ENCODE data around the gene BMP6. TPM values are rescaled to one million over a fixed set of nuclear protein-coding genes. Genes with fewer than 3 reads are reported as not detected.

Gene BMP6
- total and polyA plus RNA-seq, 2 of the 8 experiments (the other 6 are each of a cell fraction or from before 2014, with no cell fraction given) = 2.0 to 2.1 TPM

GRCh38 chr6:7887278-7887991 is 161.5 kb downstream of the BMP6 start:
- H2BK5ac ChIP-seq (ENCODE audit: low read depth, low read length) = no peak overlapping the region
- H2BK12ac ChIP-seq (ENCODE audit: low read depth, low read length) = no peak overlapping the region
- H3K14ac ChIP-seq (ENCODE audit: insufficient read length) = no peak overlapping the region
- H2AK5ac ChIP-seq (ENCODE audit: low read depth, low read length) = no peak overlapping the region
- H4K5ac ChIP-seq (ENCODE audit: insufficient read length, low read depth, low read length) = no peak overlapping the region
- H4K91ac ChIP-seq (replicated peaks; ENCODE audit: insufficient read length, low read length) = no peak overlapping the region
- no peaks in the 10 kb centered on the region for H3K27me3 ChIP-seq (replicated peaks in 1 of 4; ENCODE audit: control insufficient read depth in 3 of 4, extremely low read depth in 1 of 4, insufficient read depth in 3 of 4, low read length in 3 of 4)
- no peak overlapping the region for H3K27ac ChIP-seq (ENCODE audit: low read depth, low read length)
- peaks cover 3 to 4% of the 10 kb centered on the region in 2 experiments for H4K20me1 ChIP-seq (replicated peaks in 1 of 2; ENCODE audit: control insufficient read depth in 1 of 2, insufficient read depth in 2 of 2, low read length in 2 of 2)
- H3K79me1 ChIP-seq (ENCODE audit: low read depth, low read length) = no peaks in the 10 kb centered on the region
- no peaks in the 10 kb centered on the region for H3K23me2 ChIP-seq (ENCODE audit: low read depth, low read length)
- no peak overlapping the region for H3K4me3 ChIP-seq (ENCODE audit: extremely low read depth in 1 of 4, insufficient read depth in 2 of 4, low read depth in 3 of 4, low read length in 4 of 4)
- no peak overlapping the region for H2AFZ ChIP-seq (ENCODE audit: low read length)
- H2BK120ac ChIP-seq (replicated peaks; ENCODE audit: low read depth, low read length) = no peak overlapping the region
- H3K18ac ChIP-seq (ENCODE audit: extremely low read depth, low read length) = no peak overlapping the region
- peaks cover 33 to 88% (median 77%) of the 10 kb centered on the region in 4 experiments; a peak in 7 of 8 replicates for H3K36me3 ChIP-seq (ENCODE audit: control insufficient read depth in 2 of 4, insufficient read depth in 4 of 4, low read length in 3 of 4)
- no peak overlapping the region for H3K9ac ChIP-seq (replicated peaks in 1 of 4; ENCODE audit: extremely low read depth in 1 of 4, low read depth in 3 of 4, low read length in 3 of 4)
- H2BK20ac ChIP-seq (ENCODE audit: low read length) = no peak overlapping the region
- H4K8ac ChIP-seq (ENCODE audit: extremely low read depth, insufficient read depth, low read length) = no peak overlapping the region
- H3K4ac ChIP-seq (replicated peaks; ENCODE audit: insufficient read length, low read depth, low read length) = no peak overlapping the region
- H3K4me1 ChIP-seq (replicated peaks in 1 of 4; ENCODE audit: control insufficient read depth in 3 of 4, insufficient read depth in 4 of 4, low read length in 3 of 4) = no peaks in the 10 kb centered on the region
- H2BK15ac ChIP-seq (ENCODE audit: low read length) = no peak overlapping the region
- CTCF ChIA-PET (ENCODE audit: partially characterized antibody) = interaction anchor here (1.0 to 3.0 kb wide), 2 partner anchors 9 to 93 kb away, joined by 3 to 13 read pairs; no protein-coding TSS in a partner anchor
- no peak overlapping the region for H3K4me2 ChIP-seq (ENCODE audit: insufficient read depth in 1 of 2, low read depth in 2 of 2, low read length in 2 of 2)
- H3K23ac ChIP-seq (ENCODE audit: insufficient read length) = no peak overlapping the region
- DNase-seq (ENCODE audit: low read depth in 1 of 2, low spot score in 2 of 2) (no peak), FAIRE-seq (no peak)
- POLR2A ChIA-PET (ENCODE audit: partially characterized antibody) = interaction anchor here (0.6 to 1.2 kb wide), 2 partner anchors 24 to 423 kb away, joined by 4 to 6 read pairs; no protein-coding TSS in a partner anchor
- 94% methylated on average over 19 of the region's 21 CpGs; no CpG with 5 or more reads in 1 of the 2 experiments for WGBS, 2 experiments (ENCODE audit: extremely low coverage in 1 of 2, insufficient coverage in 1 of 2, insufficient read length in 1 of 2, insufficient replicate concordance in 2 of 2, low coverage in 1 of 2, low lambda C conversion rate in 2 of 2, missing lambda C conversion rate in 1 of 2)
- no peak overlapping the region for H3K56ac ChIP-seq (replicated peaks; ENCODE audit: insufficient read length, low read depth, low read length)
- H3K9me3 ChIP-seq (ENCODE audit: insufficient read depth in 2 of 2, low read depth in 1 of 2, low read length in 1 of 2) = no peaks in the 10 kb centered on the region
- no peaks in the 10 kb centered on the region for H3K79me2 ChIP-seq (ENCODE audit: control insufficient read depth in 1 of 2, insufficient read depth in 2 of 2, low read length in 2 of 2)
- TF ChIP-seq TCF12 (IDR thresholded peaks at IDR 0.05; ENCODE audit: low read depth, low read length) (no peak), NANOG (IDR thresholded peaks at IDR 0.05; ENCODE audit: insufficient read depth, low read depth, low read length, poor library complexity, severe bottlenecking) (no peak), HDAC6 (IDR thresholded peaks at IDR 0.05; ENCODE audit: low read depth, low read length) (no peak), EGR1 (IDR thresholded peaks at IDR 0.05; ENCODE audit: borderline replicate concordance, low read depth, low read length) (no peak), KDM4A (IDR thresholded peaks at IDR 0.05; ENCODE audit: low read depth, low read length, severe bottlenecking) (no peak), RFX5 (IDR thresholded peaks at IDR 0.05; ENCODE audit: borderline replicate concordance, low read depth, low read length) (no peak), MAX (IDR thresholded peaks at IDR 0.05) (no peak), RXRA (IDR thresholded peaks at IDR 0.05; ENCODE audit: insufficient read depth, low read depth, low read length) (no peak), JUN (IDR thresholded peaks at IDR 0.05; ENCODE audit: low read depth, low read length) (no peak), CTCF (IDR thresholded peaks at IDR 0.05; ENCODE audit: control extremely low read depth in 1 of 3, insufficient read depth in 1 of 3, low read depth in 1 of 3, low read length in 3 of 3) (no peak)

Measured in H1 (cell line).